Tibial artery (tissue), 4 donors: Measurements from ENCODE around the gene CDH4.

ENCODE experiments used
- DNase-seq, 2 donors: peaks; one replicate each; pipeline ENCODE4 v3.0.0-alpha.2; 2019
- H3K27ac ChIP-seq, 2 donors: fragments of 200-600 bp; sonication (generic) in 1 of 2; 1 replicate in 1 of 2; 2 replicates in 1 of 2; pipeline ENCODE4 v1.5.1; 2018 to 2019; ENCODE audit warnings: mild to moderate bottlenecking in 1 of 2
- H3K27me3 ChIP-seq, 2 donors: fragments of 200-600 bp; sonication (generic) in 1 of 2; one replicate each; pipeline versions ENCODE4 v1.5.1 to v1.6.0; 2016 to 2019
- H3K36me3 ChIP-seq, 3 donors: fragments of 200-600 bp; sonication (generic) in 2 of 3; one replicate each; pipeline ENCODE4 v1.5.1; 2016 to 2019; ENCODE audit warnings: mild to moderate bottlenecking in 2 of 3
- H3K4me1 ChIP-seq, 4 donors: fragments of 200-600 bp; sonication (generic) in 2 of 4; 1 replicate in 3 of 4; 2 replicates in 1 of 4; pipeline ENCODE4 v1.5.1; 2016 to 2019
- H3K4me3 ChIP-seq, 2 donors: fragments of 200-600 bp; sonication (generic) in 1 of 2; 1 replicate in 1 of 2; 2 replicates in 1 of 2; pipeline ENCODE4 v1.5.1; 2018 to 2019; ENCODE audit warnings: mild to moderate bottlenecking in 2 of 2
- H3K9me3 ChIP-seq, 3 donors: fragments of 200-600 bp; sonication (generic) in 1 of 3; one replicate each; pipeline ENCODE4 v1.5.1; 2016 to 2019
- intact Hi-C: fragments of 100-400 bp; cut with DNase I; formaldehyde crosslinking; loops from one replicate; pipeline ENCODE4 v1.15.0; 2023; ENCODE audit warnings: low total_unique reads
- TF ChIP-seq, protein P1 (sequence below), 2 experiments: fragments of 200-600 bp in 1 of 2; fragments of 450-650 bp in 1 of 2; IDR thresholded peaks; one replicate each; pipeline ENCODE4 v1.5.1; 2017 to 2019; ENCODE audit warnings: antibody characterized with exemption in 2 of 2, mild to moderate bottlenecking in 1 of 2, moderate library complexity in 1 of 2

The CDH4 gene

DNA sequence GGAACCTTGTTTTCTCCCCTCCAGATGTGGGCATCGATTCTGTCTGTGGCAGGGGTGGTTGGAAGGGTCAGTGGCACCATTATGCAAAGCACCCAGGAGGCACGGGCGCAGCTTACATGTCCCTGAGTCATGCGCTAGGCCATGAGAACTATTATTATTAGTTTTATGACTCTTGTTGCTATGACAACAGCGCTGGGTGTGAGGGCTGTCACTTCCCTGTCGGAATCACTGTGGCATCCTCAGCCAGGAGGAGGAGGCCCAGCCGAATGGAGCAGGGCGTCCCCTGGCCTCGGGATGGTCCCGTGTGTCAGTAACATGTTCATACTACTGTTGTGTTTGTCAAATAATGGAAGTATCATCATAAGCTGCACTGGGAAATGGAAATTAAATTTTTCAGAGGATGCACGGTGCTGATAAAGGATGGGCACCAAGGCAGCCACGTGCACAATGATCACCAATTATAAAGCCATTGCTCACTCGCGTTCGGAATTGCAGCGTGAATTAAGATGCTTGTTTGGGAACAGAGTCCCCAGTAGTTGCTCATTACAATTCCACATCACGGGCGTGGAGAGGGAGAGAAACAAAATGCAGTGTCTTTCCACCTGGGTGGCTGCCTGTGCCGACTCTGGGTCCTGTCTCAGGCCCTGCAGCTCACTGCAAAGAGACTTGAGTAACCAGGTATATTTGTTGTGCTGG, 247.9 kb downstream of the CDH4 start:
- TF ChIP-seq, protein P1, sequence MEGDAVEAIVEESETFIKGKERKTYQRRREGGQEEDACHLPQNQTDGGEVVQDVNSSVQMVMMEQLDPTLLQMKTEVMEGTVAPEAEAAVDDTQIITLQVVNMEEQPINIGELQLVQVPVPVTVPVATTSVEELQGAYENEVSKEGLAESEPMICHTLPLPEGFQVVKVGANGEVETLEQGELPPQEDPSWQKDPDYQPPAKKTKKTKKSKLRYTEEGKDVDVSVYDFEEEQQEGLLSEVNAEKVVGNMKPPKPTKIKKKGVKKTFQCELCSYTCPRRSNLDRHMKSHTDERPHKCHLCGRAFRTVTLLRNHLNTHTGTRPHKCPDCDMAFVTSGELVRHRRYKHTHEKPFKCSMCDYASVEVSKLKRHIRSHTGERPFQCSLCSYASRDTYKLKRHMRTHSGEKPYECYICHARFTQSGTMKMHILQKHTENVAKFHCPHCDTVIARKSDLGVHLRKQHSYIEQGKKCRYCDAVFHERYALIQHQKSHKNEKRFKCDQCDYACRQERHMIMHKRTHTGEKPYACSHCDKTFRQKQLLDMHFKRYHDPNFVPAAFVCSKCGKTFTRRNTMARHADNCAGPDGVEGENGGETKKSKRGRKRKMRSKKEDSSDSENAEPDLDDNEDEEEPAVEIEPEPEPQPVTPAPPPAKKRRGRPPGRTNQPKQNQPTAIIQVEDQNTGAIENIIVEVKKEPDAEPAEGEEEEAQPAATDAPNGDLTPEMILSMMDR (IDR thresholded peaks at IDR 0.05) = no peak
- Histone ChIP-seq H3K9me3 (no peaks in the 10 kb centered on the region), H3K27me3 (peaks cover 0 to 4% of the 10 kb centered on the region in 2 donors), H3K4me1 (no peaks in the 10 kb centered on the region), H3K36me3 (no peaks in the 10 kb centered on the region), H3K4me3 (no peak overlapping the region), H3K27ac (no peak overlapping the region)
- no peak for DNase-seq
- intact Hi-C loops = no loop called here

DNA sequence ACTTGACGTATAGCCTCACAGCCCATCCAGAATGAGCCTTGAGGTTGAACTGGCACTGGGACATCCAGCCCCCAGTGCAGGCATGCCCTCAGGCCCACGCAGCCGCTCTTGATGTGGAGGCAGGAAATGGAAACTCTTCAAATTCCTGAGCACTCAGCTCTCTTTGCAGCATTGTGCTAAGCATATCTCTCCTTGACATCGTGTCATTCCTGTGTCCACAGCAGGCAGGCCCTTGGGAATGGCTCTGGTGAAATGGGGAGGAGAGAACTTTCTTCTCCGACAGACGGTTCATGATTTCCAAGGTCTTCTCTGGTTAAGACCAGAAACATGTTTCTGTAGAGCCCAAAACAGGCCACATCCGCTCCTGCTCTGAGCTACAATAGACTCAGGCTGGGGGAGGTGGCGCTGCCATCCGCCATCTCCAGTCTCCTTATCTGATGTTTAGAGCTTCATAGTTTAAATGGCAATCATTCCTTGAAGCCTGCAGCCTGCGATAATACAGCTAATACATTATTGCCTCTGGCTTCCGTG, 248.8 kb downstream of the CDH4 start:
- intact Hi-C loops = no loop called here
- Histone ChIP-seq H3K9me3 (no peaks in the 10 kb centered on the region), H3K36me3 (no peaks in the 10 kb centered on the region), H3K4me3 (no peak overlapping the region), H3K4me1 (no peaks in the 10 kb centered on the region), H3K27me3 (peaks cover 0 to 10% of the 10 kb centered on the region in 2 donors), H3K27ac (no peak overlapping the region)
- TF ChIP-seq, protein P1 (IDR thresholded peaks at IDR 0.05) = no peak
- DNase-seq = no peak

DNA sequence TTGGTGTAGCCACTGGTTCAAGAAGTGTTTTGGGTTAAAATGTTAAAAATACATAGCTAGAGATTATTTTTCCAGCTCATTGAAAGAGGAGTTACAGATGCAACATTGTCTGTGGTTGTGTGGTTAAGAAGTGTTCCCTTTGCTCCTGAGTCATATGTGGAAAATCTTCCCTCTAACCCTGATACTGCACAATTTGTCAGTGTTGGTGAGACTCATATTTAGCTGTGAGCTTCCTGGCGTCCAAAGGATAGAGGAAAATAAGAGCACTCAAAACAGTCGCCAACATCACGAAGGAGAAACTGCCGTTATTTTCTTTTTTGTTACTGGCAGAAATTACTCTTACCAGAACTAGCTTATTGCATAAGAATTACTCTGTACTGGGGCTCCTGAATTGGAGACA, 250.4 kb downstream of the CDH4 start:
- Histone ChIP-seq H3K27me3 (peaks cover 0 to 10% of the 10 kb centered on the region in 2 donors), H3K4me3 (no peak overlapping the region), H3K36me3 (no peaks in the 10 kb centered on the region), H3K4me1 (no peaks in the 10 kb centered on the region), H3K9me3 (no peaks in the 10 kb centered on the region), H3K27ac (no peak overlapping the region)
- TF ChIP-seq, protein P1 (IDR thresholded peaks at IDR 0.05) = no peak
- no peak for DNase-seq
- intact Hi-C loops = no loop called here

DNA sequence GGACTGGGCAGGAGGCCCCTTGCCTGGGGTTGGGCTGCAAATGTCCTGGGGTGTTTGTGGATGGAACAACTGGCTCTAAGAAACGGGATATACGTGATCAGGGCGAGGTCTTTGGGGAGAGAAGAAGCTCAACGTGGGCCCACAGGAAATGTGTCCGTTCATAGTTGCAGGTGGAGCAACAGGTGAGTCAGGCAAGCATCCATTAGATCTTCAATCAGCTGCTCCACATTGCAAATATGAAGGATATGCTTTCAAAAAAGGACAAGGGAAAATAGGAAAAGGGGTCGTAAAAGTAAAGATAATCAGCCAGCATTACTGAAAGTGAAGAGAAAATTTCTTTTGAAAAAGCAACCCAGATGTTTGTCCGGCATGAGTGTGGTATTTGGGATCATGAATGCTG, 251.0 kb downstream of the CDH4 start:
- TF ChIP-seq, protein P1 (IDR thresholded peaks at IDR 0.05) = no peak
- DNase-seq = no peak
- H3K4me1 ChIP-seq = no peaks in the 10 kb centered on the region
- no peaks in the 10 kb centered on the region for H3K9me3 ChIP-seq
- no peaks in the 10 kb centered on the region for H3K36me3 ChIP-seq
- peaks cover 0 to 12% of the 10 kb centered on the region in 2 donors for H3K27me3 ChIP-seq
- intact Hi-C loops = no loop called here
- no peak overlapping the region for H3K4me3 ChIP-seq
- no peak overlapping the region for H3K27ac ChIP-seq

DNA sequence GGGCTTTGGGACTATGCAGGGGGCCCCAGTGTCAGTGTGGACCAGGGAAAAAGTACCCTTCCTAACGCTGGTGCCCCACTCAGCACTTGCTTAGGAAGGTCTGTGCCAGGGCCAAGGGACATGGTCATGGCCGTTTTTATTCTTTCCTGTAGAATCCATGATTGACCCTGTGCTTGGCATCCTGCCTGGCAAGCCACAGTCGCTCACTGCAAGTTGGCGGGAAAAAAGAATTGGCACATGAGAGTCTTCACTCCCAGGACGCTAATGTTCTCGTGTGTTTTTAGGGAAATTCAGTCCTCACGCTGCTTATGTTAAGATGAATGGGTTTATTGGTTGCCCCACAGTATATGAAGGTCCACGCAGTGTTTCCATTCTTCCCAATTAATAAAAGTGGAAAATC, 253.4 kb downstream of the CDH4 start:
- no peaks in the 10 kb centered on the region for H3K4me1 ChIP-seq

More for the DNA sequence above, 253.4 kb downstream of the CDH4 start:
- Histone ChIP-seq H3K27me3 (peaks cover 0 to 23% of the 10 kb centered on the region in 2 donors), H3K9me3 (no peaks in the 10 kb centered on the region), H3K36me3 (no peaks in the 10 kb centered on the region), H3K4me3 (no peak overlapping the region), H3K27ac (no peak overlapping the region)
- DNase-seq = no peak
- TF ChIP-seq, protein P1 (IDR thresholded peaks at IDR 0.05) = no peak
- intact Hi-C loops = no loop called here
